ENCODE results near the gene CHPF.

CHPF gene

GRCh38 chr2:219567791-219568361 is 24.3 kb upstream of the CHPF start:
- DNase-seq: no peak

GRCh38 chr2:219567131-219567530 is 23.5 kb upstream of the CHPF start:
- no peak for DNase-seq

- no peak for DNase-seq
These were observed 23.0 kb upstream of the CHPF start for GRCh38 chr2:219566640-219567039.

- no peak for DNase-seq
These were observed 21.8 kb upstream of the CHPF start for GRCh38 chr2:219565130-219566080.

GRCh38 chr2:219563271-219563928 is 19.8 kb upstream of the CHPF start:
- no peak for DNase-seq

- no peak for DNase-seq
These were observed 18.7 kb upstream of the CHPF start for GRCh38 chr2:219562049-219563020.

GRCh38 chr2:219561179-219562048 is 17.8 kb upstream of the CHPF start:
- DNase-seq: no peak

GRCh38 chr2:219560893-219561178 is 17.2 kb upstream of the CHPF start:
- DNase-seq: no peak

- no peak for DNase-seq
These were observed 16.7 kb upstream of the CHPF start for GRCh38 chr2:219560037-219560892.

- DNase-seq: no peak
These were observed 15.7 kb upstream of the CHPF start for GRCh38 chr2:219559156-219559915.

GRCh38 chr2:219557791-219558785 is 14.5 kb upstream of the CHPF start:
- no peak for DNase-seq

- DNase-seq: no peak
These were observed 13.7 kb upstream of the CHPF start for GRCh38 chr2:219557320-219557719.

- no peak for DNase-seq
These were observed 12.8 kb upstream of the CHPF start for GRCh38 chr2:219556413-219556812.

- no peak for DNase-seq
These were observed 12.3 kb upstream of the CHPF start for GRCh38 chr2:219555956-219556355.

- DNase-seq: no peak
These were observed 10.7 kb upstream of the CHPF start for GRCh38 chr2:219554350-219554749.

GRCh38 chr2:219553463-219553963 is 9.9 kb upstream of the CHPF start:
- DNase-seq: no peak

- DNase-seq: no peak
These were observed 9.5 kb upstream of the CHPF start for GRCh38 chr2:219553168-219553417.

GRCh38 chr2:219552382-219553167 is 9.0 kb upstream of the CHPF start:
- peak; percentile 82 for DNase-seq
